Caco-2 (cell line): ENCODE measurements around the gene GABRE. TPM values are rescaled to one million over a fixed set of nuclear protein-coding genes. Genes with fewer than 3 reads are reported as not detected.

ENCODE experiments used
- Bru-seq: library from RNA; stranded (reverse); fragments of 400-500 nt; gene quantifications from one replicate; lab custom pipeline; 2021; lab: Mats Ljungman, UMichigan
- BruChase-seq, 2 experiments: library from RNA; stranded (reverse); fragments of 400-500 nt; gene quantifications; one replicate each; lab custom pipeline; 2021; lab: Mats Ljungman, UMichigan
- BruUV-seq: library from RNA; stranded (reverse); fragments of 400-500 nt; replicated peaks from 2 replicates; lab custom pipeline; 2021; lab: Mats Ljungman, UMichigan
- CTCF ChIA-PET: fragments of 300-600 bp; sonication (Branson Sonifier 250); formaldehyde crosslinking; loops from one replicate; lab custom pipeline; 2022; ENCODE audit warnings: antibody characterized with exemption; lab: Charles Lee
- POLR2A ChIA-PET: fragments of 300-600 bp; sonication (Branson Sonifier 250); formaldehyde crosslinking; loops from one replicate; lab custom pipeline; 2022; ENCODE audit warnings: antibody characterized with exemption; lab: Charles Lee
- DNase-seq, 2 experiments: peaks; one replicate each; pipeline versions ENCODE4 v3.0.0 to v3.0.0-alpha.2; 2020 to 2022
- H3K27me3 ChIP-seq: replicated peaks from 2 replicates; pipeline ENCODE4 v1.6.0; 2011; ENCODE audit warnings: low read length; ENCODE audit not compliant: control insufficient read depth, insufficient read depth
- H3K36me3 ChIP-seq: 2 replicates; pipeline ENCODE4 v1.5.1; 2011; ENCODE audit warnings: low read length; ENCODE audit not compliant: control insufficient read depth, insufficient read depth
- H3K4me1 ChIP-seq: fragments of 250-450 bp; sonication (Bioruptor Pico); 2 replicates; pipeline ENCODE4 v1.5.1; 2020; ENCODE audit warnings: mild to moderate bottlenecking
- H3K4me3 ChIP-seq: 2 replicates; pipeline ENCODE4 v1.5.1; 2011; ENCODE audit warnings: low read depth, mild to moderate bottlenecking, control low read depth, low read length
- H3K9me3 ChIP-seq: fragments of 250-450 bp; sonication (Bioruptor Pico); 2 replicates; pipeline ENCODE4 v1.5.1; 2020; ENCODE audit warnings: mild to moderate bottlenecking, moderate library complexity
- H3K27ac Mint-ChIP-seq: one replicate; pipeline ENCODE4 v1.8.0; 2022; ENCODE audit warnings: mixed read lengths; ENCODE audit not compliant: unreplicated experiment
- H3K27me3 Mint-ChIP-seq: one replicate; pipeline ENCODE4 v1.8.0; 2022; ENCODE audit warnings: mixed read lengths; ENCODE audit not compliant: insufficient read depth, unreplicated experiment
- H3K36me3 Mint-ChIP-seq: one replicate; pipeline ENCODE4 v1.8.0; 2022; ENCODE audit warnings: mild to moderate bottlenecking, mixed read lengths; ENCODE audit not compliant: insufficient read depth, unreplicated experiment
- H3K4me1 Mint-ChIP-seq: one replicate; pipeline ENCODE4 v1.8.0; 2022; ENCODE audit warnings: low read depth, mixed read lengths; ENCODE audit not compliant: unreplicated experiment
- H3K4me3 Mint-ChIP-seq: one replicate; pipeline ENCODE4 v1.8.0; 2022; ENCODE audit warnings: mild to moderate bottlenecking, moderate library complexity, mixed read lengths; ENCODE audit not compliant: unreplicated experiment
- H3K9me3 Mint-ChIP-seq: one replicate; pipeline ENCODE4 v1.8.0; 2022; ENCODE audit warnings: mixed read lengths; ENCODE audit not compliant: unreplicated experiment
- intact Hi-C: fragments of 100-400 bp; cut with micrococcal nuclease; formaldehyde crosslinking; loops from one replicate; pipeline ENCODE4 v1.10.0; 2022; ENCODE audit not compliant: unreplicated experiment
- long read RNA-seq: library from polyadenylated mRNA; stranded (forward); transcript quantifications from one replicate; pipeline ENCODE4 v2.0.0, GENCODE V29; 2022
- total RNA-seq: library from RNA; stranded (reverse); gene quantifications from 2 replicates; pipeline ENCODE4 v1.2.3, GENCODE V29; 2022
- TF ChIP-seq, protein P1 (sequence below), 2 experiments: fragments of 200-600 bp in 1 of 2; IDR thresholded peaks; 1 replicate in 1 of 2; 2 replicates in 1 of 2; pipeline versions ENCODE4 v1.5.1 to v1.8.0; 2011 to 2022; ENCODE audit warnings: antibody characterized with exemption in 1 of 2, control low read depth in 1 of 2, inconsistent platforms in 1 of 2, low read depth in 1 of 2, low read length in 1 of 2, mild to moderate bottlenecking in 1 of 2, moderate library complexity in 1 of 2; ENCODE audit not compliant: insufficient read depth in 1 of 2, severe bottlenecking in 1 of 2, unreplicated experiment in 1 of 2

Gene GABRE
- total RNA-seq: 39.8 and 40.4 TPM in 2 replicates
- percentile 77 among the genes with signal in this experiment for Bru-seq, nascent RNA
- percentile 86 among the genes with signal in this experiment for BruChase-seq, experiment 1, labeled RNA remaining after a 2-hour chase
- percentile 76 among the genes with signal in this experiment for BruChase-seq, experiment 2, labeled RNA remaining after a 6-hour chase
- long read RNA-seq, partial matches to known transcripts: 0 of 2 reads
- long read RNA-seq, other reads (novel, unspliced or antisense): 1 of 2 reads

GRCh38 chrX:151974336-151975227 lies at the start of gene GABRE:
Gene GABRE, minus strand, starts transcription at chrX:151974676. Its CDS starts 51 bp downstream, at chrX:151974625.
- H3K4me1 Mint-ChIP-seq: peaks cover 7% of the 10 kb centered on the region
- peaks cover 11% of the 10 kb centered on the region for H3K36me3 Mint-ChIP-seq
- H3K27ac Mint-ChIP-seq: peak within 1 kb of the TSS; percentile 55
- POLR2A ChIA-PET: interaction anchor here (0.7 to 0.8 kb wide), 2 partner anchors 477 to 1301 kb away, joined by 3 to 9 read pairs; no protein-coding TSS in a partner anchor
- CTCF ChIA-PET: interaction anchor here (0.6 kb wide), 1 partner anchor 143 kb away, joined by 4 read pairs; no protein-coding TSS in a partner anchor
- DNase-seq: peak; percentile 65 to 69
- H3K9me3 Mint-ChIP-seq: no peaks in the 10 kb centered on the region
- intact Hi-C loops: loop anchor here (1.0 to 10.0 kb wide), 3 partner anchors 14 to 70 kb away; no protein-coding TSS in a partner anchor
- TF ChIP-seq, protein P1, sequence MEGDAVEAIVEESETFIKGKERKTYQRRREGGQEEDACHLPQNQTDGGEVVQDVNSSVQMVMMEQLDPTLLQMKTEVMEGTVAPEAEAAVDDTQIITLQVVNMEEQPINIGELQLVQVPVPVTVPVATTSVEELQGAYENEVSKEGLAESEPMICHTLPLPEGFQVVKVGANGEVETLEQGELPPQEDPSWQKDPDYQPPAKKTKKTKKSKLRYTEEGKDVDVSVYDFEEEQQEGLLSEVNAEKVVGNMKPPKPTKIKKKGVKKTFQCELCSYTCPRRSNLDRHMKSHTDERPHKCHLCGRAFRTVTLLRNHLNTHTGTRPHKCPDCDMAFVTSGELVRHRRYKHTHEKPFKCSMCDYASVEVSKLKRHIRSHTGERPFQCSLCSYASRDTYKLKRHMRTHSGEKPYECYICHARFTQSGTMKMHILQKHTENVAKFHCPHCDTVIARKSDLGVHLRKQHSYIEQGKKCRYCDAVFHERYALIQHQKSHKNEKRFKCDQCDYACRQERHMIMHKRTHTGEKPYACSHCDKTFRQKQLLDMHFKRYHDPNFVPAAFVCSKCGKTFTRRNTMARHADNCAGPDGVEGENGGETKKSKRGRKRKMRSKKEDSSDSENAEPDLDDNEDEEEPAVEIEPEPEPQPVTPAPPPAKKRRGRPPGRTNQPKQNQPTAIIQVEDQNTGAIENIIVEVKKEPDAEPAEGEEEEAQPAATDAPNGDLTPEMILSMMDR (IDR thresholded peaks at IDR 0.05; ENCODE audit: insufficient read depth in 1 of 2, low read depth in 1 of 2, low read length in 1 of 2, severe bottlenecking in 1 of 2, unreplicated experiment in 1 of 2): no peak
- Histone ChIP-seq H3K27me3 (no peaks in the 10 kb centered on the region), H3K9me3 (no peaks in the 10 kb centered on the region), H3K36me3 (no peaks in the 10 kb centered on the region), H3K4me1 (peaks cover 3% of the 10 kb centered on the region; the same call in 1 of the 2 replicates), H3K4me3 (peak within 1 kb of the TSS; percentile 63)
- TSS peak; percentile 58 for BruUV-seq
- peak within 1 kb of the TSS; percentile 76 for H3K4me3 Mint-ChIP-seq
- no peaks in the 10 kb centered on the region for H3K27me3 Mint-ChIP-seq

DNA sequence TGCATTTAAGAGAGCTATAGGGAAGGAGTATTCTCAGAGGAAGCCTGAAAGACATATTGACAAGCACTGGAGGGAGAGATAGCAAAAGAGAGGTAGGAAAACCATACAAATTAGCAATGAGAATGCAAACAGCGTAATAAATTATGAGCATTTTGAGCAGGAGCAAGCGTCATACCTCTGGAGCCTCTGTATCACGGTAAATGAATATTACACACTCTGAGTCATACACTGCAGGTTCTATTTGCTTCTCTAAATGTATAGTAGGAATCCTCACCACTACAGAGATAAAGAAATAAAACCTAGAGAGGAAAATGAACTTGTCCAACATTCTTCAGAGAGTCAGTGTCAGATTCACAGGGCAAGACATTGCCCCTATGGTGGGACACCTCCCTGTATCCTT lies 46.4 kb upstream of the GABRE start:
- no peaks in the 10 kb centered on the region for H3K4me1 ChIP-seq
- Mint-ChIP-seq H3K36me3 (no peaks in the 10 kb centered on the region), H3K27me3 (no peaks in the 10 kb centered on the region), H3K4me3 (no peak overlapping the region), H3K9me3 (no peaks in the 10 kb centered on the region), H3K4me1 (no peaks in the 10 kb centered on the region), H3K27ac (no peak overlapping the region)
- BruUV-seq: no TSS peak
- intact Hi-C loops: no loop called here
- POLR2A ChIA-PET: no interaction called here
- DNase-seq: no peak
- no peaks in the 10 kb centered on the region for H3K9me3 ChIP-seq
- H3K4me3 ChIP-seq: no peak overlapping the region
- TF ChIP-seq, protein P1 (IDR thresholded peaks at IDR 0.05; ENCODE audit: insufficient read depth in 1 of 2, low read depth in 1 of 2, low read length in 1 of 2, severe bottlenecking in 1 of 2, unreplicated experiment in 1 of 2): no peak
- no peaks in the 10 kb centered on the region for H3K36me3 ChIP-seq
- no peaks in the 10 kb centered on the region for H3K27me3 ChIP-seq
- CTCF ChIA-PET: no interaction called here

- CTCF ChIA-PET: no interaction called here
- POLR2A ChIA-PET: no interaction called here
- no peak for DNase-seq
- intact Hi-C loops: no loop called here
- H3K4me1 Mint-ChIP-seq: peaks cover 11% of the 10 kb centered on the region
- Histone ChIP-seq H3K4me3 (no peak overlapping the region), H3K4me1 (peaks cover 18% of the 10 kb centered on the region), H3K36me3 (no peaks in the 10 kb centered on the region), H3K9me3 (no peaks in the 10 kb centered on the region), H3K27me3 (no peaks in the 10 kb centered on the region)
- no peaks in the 10 kb centered on the region for H3K9me3 Mint-ChIP-seq
- no TSS peak for BruUV-seq
- H3K27me3 Mint-ChIP-seq: no peaks in the 10 kb centered on the region
- no peak overlapping the region for H3K4me3 Mint-ChIP-seq
- no peak overlapping the region for H3K27ac Mint-ChIP-seq
- TF ChIP-seq, protein P1 (IDR thresholded peaks at IDR 0.05; ENCODE audit: insufficient read depth in 1 of 2, low read depth in 1 of 2, low read length in 1 of 2, severe bottlenecking in 1 of 2, unreplicated experiment in 1 of 2): no peak
- H3K36me3 Mint-ChIP-seq: no peaks in the 10 kb centered on the region
These were observed 25.3 kb upstream of the GABRE start for GRCh38 chrX:151999813-152000212.
